Fibroblast of pulmonary artery (primary cell): ENCODE data around the gene GAL3ST2.
"Not testable (repeated sequence)": the region's sequence is repeated elsewhere in the genome, so short reads cannot be mapped to it uniquely, and the experiment has no call there.

ENCODE experiments used
- DNase-seq: peaks from one replicate; pipeline ENCODE4 v3.0.0-alpha.2; 2010; ENCODE audit warnings: low read depth
- H3K4me3 ChIP-seq: replicated peaks from 2 replicates; pipeline ENCODE4 v1.5.1; 2011; ENCODE audit warnings: low read depth, mild to moderate bottlenecking, control low read depth, low read length, moderate library complexity
- CTCF ChIP-seq: IDR thresholded peaks from 2 replicates; pipeline ENCODE4 v1.5.1; 2011; ENCODE audit warnings: mild to moderate bottlenecking, control low read depth, low read length, inconsistent platforms; ENCODE audit errors: missing control alignments

Gene GAL3ST2

DNA sequence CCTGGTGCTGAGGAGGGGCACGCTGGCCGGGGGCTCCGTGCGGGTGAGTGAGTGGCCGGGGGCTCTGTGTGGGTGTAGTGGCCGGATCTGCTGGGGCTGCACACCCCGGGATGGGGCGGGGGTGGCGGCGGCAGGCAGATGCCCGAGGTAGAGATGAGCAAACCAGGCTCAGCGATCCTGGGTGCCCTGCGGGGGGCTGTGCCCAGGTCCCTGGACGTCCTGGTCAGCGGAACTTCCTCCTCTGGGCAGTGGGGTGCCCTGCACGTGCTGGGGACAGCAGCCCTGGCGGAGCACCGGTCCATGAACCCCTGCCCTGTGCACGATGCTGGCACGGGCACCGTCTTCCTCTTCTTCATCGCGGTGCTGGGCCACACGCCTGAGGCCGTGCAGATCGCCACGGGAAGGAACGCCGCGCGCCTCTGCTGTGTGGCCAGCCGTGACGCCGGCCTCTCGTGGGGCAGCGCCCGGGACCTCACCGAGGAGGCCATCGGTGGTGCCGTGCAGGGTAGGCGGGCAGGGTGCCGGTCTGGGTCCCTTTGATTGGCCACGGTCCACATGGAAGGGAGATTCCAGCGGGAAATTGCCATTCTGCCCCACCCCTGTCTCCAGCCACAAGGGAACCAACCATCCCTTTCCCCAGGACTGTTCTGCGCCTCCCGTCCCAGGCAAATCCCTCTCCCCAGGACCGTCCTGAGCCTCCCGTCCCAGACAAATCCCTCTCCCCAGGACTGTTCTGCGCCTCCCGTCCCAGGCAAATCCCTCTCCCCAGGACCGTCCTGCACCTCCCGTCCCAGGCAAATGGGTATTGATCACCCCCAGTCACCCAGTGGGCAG is 38.2 kb downstream of the GAL3ST2 start:
- DNase-seq: no peak
- TF ChIP-seq CTCF: no peak
- H3K4me3 ChIP-seq: no peak overlapping the region

DNA sequence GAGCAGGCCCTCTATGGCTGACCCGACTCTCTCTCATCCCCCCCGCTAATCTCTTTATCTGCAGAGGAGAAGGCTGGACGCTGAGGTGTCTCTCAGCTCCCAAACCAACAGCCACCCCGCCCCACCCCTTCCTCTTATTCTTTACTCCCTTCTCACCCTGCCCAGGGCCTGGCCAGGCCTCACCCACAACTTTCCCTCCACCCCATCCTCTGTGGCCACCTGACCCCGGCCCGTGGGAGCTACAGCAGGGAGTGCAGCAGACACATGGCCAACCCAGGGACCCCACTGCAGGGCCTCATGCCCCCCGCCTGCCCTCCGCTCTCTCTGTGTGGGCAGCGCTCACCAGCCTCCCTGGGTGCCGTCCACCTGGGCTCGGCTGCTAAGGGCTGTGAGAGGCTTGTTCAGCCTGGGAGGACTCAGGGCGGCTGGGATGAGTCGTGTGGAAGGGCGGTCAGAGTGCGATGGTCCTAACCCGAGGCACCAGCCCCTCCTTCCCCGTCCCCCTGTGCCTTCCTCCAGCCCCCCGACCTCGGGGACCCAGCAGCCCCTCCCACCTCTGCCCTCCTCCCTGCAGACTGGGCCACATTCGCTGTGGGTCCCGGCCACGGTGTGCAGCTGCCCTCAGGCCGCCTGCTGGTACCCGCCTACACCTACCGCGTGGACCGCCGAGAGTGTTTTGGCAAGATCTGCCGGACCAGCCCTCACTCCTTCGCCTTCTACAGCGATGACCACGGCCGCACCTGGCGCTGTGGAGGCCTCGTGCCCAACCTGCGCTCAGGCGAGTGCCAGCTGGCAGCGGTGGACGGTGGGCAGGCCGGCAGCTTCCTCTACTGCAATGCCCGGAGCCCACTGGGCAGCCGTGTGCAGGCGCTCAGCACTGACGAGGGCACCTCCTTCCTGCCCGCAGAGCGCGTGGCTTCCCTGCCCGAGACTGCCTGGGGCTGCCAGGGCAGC is 39.1 kb downstream of the GAL3ST2 start:
- no peak for DNase-seq
- no peak overlapping the region for H3K4me3 ChIP-seq
- no peak for TF ChIP-seq CTCF

DNA sequence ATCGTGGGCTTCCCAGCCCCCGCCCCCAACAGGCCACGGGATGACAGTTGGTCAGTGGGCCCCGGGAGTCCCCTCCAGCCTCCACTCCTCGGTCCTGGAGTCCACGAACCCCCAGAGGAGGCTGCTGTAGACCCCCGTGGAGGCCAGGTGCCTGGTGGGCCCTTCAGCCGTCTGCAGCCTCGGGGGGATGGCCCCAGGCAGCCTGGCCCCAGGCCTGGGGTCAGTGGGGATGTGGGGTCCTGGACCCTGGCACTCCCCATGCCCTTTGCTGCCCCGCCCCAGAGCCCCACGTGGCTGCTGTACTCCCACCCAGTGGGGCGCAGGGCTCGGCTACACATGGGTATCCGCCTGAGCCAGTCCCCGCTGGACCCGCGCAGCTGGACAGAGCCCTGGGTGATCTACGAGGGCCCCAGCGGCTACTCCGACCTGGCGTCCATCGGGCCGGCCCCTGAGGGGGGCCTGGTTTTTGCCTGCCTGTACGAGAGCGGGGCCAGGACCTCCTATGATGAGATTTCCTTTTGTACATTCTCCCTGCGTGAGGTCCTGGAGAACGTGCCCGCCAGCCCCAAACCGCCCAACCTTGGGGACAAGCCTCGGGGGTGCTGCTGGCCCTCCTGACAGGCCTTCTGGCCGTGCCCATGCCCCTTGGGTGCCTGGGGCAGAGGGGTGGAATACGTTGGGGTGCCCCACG is 40.0 kb downstream of the GAL3ST2 start:
- no peak overlapping the region for H3K4me3 ChIP-seq
- DNase-seq: no peak
- no peak for TF ChIP-seq CTCF

DNA sequence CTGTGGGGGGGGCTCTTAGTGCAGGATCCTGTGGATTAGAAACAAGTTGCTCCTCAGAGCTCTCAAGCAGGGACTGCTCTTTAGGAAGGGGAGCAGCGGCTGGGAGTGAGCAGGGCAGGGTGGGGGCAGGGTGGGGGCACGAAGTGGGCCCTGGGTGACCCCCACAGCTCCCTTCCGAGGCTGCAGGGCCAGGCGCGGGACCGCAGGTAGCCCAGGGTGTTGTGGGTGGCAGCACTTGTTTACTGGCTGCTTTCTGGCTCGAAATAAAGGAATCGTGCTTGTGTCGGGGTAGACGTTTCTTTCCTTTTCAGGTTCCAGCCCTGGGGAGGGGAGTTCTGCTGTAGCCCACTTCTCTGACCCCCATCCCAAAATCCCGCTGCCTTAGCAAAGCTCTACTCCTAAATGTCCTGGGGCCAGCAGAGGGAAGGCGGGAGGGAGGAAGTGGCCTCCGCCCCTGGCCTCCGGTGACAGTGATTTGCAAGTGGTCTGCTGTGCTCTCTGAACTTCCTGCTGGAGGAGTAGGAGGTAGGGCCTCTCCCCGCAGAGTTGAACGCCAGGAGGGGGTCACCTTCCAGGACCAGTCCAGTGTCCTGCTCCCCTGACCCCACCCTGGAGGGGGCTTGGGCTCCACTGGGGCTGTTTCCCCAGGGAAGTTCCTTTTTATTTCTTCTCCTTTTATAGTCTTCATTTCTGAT is 40.7 kb downstream of the GAL3ST2 start:
- no peak for DNase-seq
- no peak overlapping the region for H3K4me3 ChIP-seq
- no peak for TF ChIP-seq CTCF

DNA sequence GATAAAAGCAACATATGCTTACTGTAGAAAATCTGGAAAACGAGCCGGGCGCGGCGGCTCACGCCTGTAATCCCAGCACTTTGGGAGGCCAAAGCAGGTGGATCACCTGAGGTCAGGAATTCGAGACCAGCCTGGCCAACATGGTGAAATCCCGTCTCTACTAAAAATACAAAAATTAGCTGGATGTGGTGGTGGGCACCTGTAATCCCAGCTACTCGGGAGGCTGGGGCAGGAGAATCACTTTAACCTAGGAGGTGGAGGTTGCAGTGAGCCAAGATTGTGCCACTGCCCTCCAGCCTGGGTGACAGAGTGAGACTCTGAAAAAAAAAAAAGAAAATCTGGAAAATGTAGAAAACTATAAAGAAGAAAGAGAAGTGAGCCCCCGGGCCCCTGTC is 41.2 kb downstream of the GAL3ST2 start:
- H3K4me3 ChIP-seq, DNase-seq: not testable (repeated sequence)

- H3K4me3 ChIP-seq: no peak overlapping the region
- no peak for TF ChIP-seq CTCF
- no peak for DNase-seq
Measured at GRCh38 chr2:241818229-241818942, 41.8 kb downstream of the GAL3ST2 start.
